ENCODE measurements around the gene PPAT.
"Not testable (repeated sequence)": the region's sequence is repeated elsewhere in the genome, so short reads cannot be mapped to it uniquely, and the experiment has no call there.

Gene PPAT

DNA sequence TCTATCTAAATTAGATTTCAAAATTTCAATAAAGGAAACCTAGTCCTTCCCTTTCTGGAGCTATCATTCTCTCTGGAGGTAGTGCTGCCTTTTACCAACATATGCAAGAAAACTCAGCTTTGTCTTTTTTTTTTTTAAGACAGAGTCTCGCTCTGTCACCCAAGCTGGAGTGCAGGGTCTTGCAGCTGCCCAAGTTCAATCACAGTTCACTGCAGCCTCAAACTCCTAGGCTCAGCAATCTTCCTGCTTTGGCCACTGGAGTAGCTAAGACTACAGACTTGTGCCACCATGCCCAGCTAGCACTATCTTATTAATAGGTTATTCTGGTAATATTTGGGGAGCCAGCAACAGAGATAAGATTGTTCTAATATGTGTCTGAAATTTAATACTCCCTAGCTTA is 60.5 kb downstream of the PPAT start:
- DNase-seq: no peak

DNA sequence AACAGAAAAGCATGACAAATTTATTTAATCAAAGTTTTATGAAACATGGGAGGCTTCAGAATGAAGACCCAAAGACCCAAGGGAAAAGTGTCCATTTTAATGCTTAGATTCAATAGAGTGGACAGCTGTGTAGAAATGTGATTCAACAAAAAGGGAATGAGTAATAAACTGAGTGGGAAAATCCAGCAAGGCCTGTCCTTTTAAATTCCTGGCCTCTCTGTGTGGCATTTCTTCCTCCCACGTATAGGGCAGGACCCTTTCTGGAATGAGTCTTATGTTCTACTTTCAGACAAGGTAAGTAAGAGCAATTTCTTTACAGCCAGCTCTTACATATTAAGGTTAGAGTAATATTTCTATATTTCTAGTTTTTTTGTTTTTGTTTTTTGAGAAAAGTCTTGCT is 62.6 kb downstream of the PPAT start:
- DNase-seq: no peak

DNA sequence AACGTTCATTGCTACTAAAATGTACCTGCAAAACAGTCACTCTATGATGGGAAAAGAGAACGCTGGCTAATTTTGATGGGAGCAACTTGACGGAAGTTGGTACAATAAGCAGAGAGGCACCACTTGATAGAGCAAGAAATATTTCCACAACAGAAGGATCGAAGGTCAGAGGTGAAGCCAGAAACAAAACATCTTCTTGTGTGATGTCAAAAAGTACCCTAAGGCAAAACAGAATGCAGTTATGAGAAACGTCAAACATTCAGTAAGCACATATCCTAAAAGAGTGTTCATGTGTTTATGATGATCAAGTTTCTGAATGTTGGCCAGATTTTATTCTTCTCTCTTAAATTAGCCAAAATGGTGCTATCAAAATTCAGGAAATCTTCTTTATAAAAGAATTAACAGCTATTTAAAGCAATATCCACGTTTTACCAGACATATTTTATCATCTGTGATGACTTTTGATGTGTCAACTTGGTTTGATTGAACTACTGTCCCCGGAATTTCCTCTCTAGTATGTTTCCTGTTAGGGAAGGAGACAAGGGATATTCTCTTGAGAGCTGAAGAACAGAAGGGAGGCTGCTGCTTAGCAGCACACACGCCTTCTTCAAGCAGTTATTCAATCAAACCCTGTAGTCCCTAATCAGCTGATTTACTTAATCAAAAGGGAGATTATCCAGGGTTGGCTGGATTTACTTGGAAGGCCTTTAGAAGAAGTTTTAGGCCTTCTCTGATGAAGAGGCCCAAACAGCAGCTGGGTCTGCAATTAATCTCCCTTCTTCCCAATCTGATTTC is 63.8 kb downstream of the PPAT start:
- no peak for DNase-seq

DNA sequence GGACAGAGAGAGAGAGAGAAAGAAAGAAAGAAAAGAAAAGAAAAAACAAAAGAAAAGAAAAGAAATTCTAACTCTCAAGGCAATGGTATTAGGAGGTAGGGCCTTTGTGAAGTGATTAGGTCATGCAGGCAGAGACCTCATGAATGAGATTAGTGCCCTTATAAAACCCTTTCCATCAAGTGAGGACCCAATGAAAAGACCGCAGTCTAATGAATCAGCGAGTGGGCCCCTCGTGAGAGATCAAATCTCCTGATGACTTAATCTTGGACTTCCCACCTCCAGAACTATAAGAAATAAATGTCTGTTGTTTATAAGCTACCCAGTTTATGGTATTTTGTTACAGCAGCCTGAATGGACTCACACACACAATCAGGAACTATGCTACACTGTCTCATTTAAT is 65.0 kb downstream of the PPAT start:
- no peak for DNase-seq

DNA sequence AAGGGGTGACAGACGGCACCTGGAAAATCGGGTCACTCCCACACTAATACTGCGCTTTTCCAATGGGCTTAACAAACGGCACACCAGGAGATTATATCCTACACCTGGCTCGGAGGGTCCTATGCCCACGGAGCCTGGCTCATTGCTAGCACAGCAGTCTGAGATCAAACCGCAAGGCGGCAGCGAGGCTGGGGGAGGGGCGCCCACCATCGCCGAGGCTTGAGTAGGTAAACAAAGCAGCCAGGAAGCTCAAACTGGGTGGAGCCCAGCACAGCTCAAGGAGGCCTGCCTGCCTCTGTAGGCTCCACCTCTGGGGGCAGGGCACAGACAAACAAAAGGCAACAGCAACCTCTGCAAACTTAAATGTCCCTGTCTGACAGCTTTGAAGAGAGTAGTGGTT is 72.4 kb downstream of the PPAT start:
- not testable (repeated sequence) for DNase-seq

DNA sequence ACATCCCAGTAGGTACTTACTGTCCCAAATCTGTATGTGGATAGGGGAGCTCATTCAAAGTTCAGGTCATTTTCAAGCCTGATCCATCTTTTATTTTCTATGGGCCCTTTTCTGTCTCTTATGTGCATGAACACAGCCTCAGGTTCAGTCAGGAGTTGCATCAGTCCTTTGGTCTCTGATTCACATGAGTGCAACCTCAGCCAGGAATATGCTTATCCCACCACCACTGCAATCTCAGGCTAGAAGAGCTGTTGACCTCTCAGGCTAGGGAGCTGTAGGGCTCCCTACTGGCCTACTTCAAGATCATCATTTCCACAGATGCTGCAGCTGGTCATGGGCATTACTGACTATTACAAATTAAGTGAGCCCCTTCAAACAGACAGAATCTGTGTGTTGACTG is 75.3 kb downstream of the PPAT start:
- DNase-seq: no peak

DNA sequence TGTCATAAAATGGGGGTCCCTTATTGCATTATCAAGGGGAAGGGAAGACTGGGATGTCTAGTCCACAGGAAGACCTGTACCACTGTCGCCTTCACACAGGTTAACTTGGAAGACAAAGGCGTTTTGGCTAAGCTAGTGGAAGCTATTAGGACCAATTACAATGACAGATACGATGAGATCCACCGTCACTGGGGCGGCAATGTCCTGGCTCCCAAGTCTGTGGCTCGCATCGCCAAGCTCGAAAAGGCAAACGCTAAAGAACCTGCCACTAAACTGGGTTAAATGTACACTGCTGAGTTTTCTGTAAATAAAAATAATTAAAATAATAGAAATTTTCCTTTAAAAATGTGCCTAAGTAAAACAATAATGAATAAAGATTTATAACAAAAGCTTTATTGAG is 78.8 kb downstream of the PPAT start:
- DNase-seq: no peak

DNA sequence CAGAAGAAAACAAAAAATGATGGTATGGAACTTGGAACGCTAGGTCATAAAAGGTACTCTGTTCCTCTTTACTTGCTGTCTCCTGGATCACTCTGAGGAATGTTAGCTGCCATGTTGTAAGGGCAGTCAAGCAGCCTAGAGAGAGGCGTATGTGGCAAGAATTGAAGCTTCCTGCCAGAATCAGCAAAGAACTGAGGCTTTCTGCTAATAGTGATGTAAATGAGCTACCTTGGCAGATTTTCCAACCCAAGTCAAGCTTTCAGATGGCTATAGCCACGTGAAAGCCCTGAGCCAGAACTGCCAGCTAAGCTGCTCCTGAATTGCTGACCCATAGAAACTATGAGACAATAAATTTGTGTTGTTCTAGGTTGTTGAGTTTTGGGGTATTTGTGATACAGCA is 86.8 kb downstream of the PPAT start:
- no peak for DNase-seq

DNA sequence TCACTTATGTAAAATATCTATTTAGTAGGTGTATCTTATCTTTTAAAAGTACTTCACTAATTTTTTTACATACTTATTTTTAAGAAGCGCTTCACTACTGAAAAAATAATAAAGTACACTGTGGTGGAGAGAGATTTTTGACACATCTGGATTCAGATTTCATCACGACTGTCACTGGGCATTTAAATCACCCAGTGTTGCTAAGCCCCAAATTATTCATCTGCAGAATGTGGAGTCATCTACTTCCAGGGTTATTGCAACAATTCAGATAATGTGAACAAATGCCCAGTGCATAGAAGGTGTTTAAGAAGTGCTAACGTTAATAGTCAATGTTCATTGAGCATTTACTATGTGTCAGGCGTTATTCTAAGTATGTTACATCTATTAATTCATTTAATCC is 90.0 kb downstream of the PPAT start:
- no peak for DNase-seq

Data from activated CD4-positive, alpha-beta T cell treated with anti-CD3 and anti-CD28 coated beads, Interleukin-2, amount 50 U/mL, for 4 hours (primary cell).